Measurements from ENCODE around the gene CILP2. TPM values are rescaled to one million over a fixed set of nuclear protein-coding genes. Genes with fewer than 3 reads are reported as not detected.

Gene CILP2
- total RNA-seq, 1 donor from 2014 or later, result 23.2 TPM

DNA sequence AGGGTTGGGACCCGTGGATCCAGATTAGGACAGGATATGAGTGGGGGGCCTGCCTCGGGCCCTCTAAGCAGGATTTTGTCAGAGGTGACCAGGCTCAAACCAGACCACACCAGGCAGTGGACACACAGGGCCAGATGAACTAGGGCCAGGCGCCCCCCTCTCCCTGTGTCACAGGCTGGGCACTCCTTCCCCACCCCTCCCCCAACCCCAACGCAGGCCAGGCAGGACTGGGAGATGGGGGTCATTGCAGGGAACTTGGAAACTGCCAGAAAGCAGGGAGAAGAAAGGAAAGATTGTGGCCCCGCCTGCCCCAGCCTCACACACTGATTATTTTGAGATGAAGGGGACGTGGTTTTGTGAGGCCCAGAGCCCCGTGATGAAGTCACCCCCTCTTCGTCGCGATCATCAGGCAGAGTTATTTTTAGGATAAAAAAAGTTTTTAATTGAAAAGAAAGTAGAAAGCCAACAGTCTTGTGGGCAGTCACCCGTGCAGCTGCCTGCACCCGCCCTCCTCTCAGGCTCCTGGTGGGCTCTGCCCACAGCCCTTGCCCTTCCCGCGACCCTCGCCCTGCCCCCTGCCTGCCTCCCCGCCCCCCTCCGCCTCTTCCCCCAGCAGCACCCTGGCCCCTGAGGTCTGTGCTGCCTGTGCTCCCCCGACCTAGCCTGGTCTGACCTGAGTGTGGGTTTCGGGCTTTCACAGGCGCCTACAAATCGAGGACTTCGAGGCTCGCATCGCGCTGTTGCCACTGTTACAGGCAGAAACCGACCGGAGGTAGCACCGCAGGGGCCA lies 11.3 kb upstream of the CILP2 start:
- TF ChIP-seq, protein P1, sequence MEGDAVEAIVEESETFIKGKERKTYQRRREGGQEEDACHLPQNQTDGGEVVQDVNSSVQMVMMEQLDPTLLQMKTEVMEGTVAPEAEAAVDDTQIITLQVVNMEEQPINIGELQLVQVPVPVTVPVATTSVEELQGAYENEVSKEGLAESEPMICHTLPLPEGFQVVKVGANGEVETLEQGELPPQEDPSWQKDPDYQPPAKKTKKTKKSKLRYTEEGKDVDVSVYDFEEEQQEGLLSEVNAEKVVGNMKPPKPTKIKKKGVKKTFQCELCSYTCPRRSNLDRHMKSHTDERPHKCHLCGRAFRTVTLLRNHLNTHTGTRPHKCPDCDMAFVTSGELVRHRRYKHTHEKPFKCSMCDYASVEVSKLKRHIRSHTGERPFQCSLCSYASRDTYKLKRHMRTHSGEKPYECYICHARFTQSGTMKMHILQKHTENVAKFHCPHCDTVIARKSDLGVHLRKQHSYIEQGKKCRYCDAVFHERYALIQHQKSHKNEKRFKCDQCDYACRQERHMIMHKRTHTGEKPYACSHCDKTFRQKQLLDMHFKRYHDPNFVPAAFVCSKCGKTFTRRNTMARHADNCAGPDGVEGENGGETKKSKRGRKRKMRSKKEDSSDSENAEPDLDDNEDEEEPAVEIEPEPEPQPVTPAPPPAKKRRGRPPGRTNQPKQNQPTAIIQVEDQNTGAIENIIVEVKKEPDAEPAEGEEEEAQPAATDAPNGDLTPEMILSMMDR (IDR thresholded peaks at IDR 0.05; ENCODE audit: unreplicated experiment), result no peak
- Mint-ChIP-seq H3K4me1 (peaks cover 6% of the 10 kb centered on the region), H3K4me3 (no peak overlapping the region), H3K27me3 (ENCODE audit: low read depth) (no peaks in the 10 kb centered on the region), H3K27ac (no peak overlapping the region), H3K36me3 (peaks cover 6% of the 10 kb centered on the region), H3K9me3 (no peaks in the 10 kb centered on the region)
- no peak for DNase-seq (ENCODE audit: low spot score in 2 of 2, unreplicated experiment in 2 of 2)

DNA sequence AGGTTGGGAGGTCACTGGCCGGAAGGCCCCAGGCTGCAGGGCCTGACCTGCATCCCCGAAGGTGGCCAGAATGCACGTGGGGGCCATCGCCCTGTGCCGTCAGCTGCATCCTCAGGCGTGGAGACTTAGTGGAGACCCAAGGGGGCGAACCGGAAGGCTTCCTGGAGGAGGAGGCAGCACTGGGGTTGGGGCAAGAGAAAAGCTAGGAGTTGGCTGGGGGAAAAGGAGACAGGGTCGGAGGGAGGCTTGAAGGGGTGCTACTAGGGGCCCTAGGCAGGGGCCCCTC lies 10.8 kb upstream of the CILP2 start:
- H3K4me1 Mint-ChIP-seq, result peaks cover 10% of the 10 kb centered on the region
- no peak overlapping the region for H3K27ac Mint-ChIP-seq
- no peaks in the 10 kb centered on the region for H3K9me3 Mint-ChIP-seq

DNA sequence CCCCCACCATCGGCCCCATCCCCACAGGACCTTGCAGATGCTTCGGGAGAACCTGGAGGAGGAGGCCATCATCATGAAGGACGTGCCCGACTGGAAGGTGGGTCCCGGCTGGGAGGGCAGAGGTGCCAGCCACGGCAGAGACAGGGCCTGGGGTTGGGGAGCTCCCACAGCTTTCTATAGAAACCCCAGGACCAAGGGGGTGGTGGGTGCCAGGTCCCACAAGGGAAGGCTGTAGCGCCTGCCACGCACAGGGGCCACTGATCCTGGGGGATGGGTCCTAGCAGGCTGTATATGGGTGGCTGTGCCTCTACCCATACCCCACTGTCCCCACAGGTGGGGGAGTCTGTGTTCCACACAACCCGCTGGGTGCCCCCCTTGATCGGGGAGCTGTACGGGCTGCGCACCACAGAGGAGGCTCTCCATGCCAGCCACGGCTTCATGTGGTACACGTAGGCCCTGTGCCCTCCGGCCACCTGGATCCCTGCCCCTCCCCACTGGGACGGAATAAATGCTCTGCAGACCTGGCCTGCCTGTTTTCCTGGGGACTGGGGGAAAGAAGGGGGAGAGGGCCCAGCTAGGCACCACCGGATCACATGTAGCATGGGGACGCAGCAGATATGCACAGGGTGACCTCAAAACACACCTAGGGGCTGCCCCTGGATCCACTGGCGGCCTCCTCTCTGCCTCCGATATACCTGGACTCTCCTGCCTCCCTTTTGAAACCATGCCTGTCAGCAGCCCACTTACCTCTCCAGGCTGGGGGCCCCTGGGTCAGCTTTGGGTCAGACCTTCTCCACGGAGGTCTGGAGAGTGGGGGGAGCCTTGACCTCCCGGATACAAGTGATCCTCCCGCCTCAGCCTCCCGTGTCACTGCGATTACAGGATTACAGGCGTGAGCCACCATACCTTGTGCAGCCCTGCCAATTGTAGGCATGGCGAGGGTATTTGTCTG lies 10.1 kb upstream of the CILP2 start:
- H3K4me1 Mint-ChIP-seq, result peaks cover 12% of the 10 kb centered on the region
- H3K4me3 Mint-ChIP-seq, result no peak overlapping the region
- no peaks in the 10 kb centered on the region for H3K9me3 Mint-ChIP-seq
- no peaks in the 10 kb centered on the region for H3K27me3 Mint-ChIP-seq (ENCODE audit: low read depth)
- no peak overlapping the region for H3K27ac Mint-ChIP-seq
- H3K36me3 Mint-ChIP-seq, result peaks cover 3% of the 10 kb centered on the region
- TF ChIP-seq, protein P1 (IDR thresholded peaks at IDR 0.05; ENCODE audit: unreplicated experiment), result no peak
- no peak for DNase-seq (ENCODE audit: low spot score in 2 of 2, unreplicated experiment in 2 of 2)

More for the DNA sequence above, 10.8 kb upstream of the CILP2 start:
- no peak overlapping the region for H3K4me3 Mint-ChIP-seq
- DNase-seq (ENCODE audit: low spot score in 2 of 2, unreplicated experiment in 2 of 2), result no peak
- peaks cover 6% of the 10 kb centered on the region for H3K36me3 Mint-ChIP-seq
- no peaks in the 10 kb centered on the region for H3K27me3 Mint-ChIP-seq (ENCODE audit: low read depth)
- TF ChIP-seq, protein P1 (IDR thresholded peaks at IDR 0.05; ENCODE audit: unreplicated experiment), result no peak

DNA sequence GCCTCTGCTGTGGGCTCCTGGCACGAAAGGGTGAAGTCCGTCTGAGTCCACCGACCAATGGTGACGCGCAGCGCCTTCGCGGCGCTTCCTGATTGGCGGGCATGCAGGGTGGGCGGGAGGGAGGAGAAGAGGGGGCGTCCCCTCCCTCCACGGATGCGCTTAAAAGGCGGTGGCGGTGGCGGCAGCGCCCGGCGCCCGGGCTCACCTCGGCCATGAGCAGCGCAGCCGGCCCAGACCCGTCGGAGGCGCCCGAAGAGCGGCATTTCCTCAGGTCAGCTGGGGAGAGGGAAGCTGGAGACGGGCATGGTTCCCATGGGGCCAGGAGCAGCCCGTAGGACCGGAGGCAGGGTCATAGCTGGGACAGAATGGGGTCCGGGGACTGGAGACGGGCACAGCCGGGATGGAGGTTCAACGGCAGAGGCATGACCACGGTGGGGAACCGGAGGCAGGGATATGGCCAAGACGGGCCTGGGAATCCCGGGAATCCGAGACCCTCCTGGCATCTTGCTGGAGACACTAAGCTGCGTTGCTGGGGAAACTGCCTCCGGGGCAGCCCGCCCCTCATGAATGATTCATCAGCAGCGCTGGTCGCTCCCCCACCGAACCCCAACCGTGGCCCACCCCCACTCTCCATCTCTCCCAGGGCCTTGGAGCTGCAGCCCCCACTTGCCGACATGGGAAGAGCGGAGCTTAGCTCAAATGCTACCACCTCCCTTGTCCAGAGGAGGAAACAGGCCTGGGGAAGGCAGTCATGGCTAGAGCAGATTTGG lies 9.2 kb upstream of the CILP2 start, which contains the start of gene YJEFN3:
TSS of gene YJEFN3 (plus strand) at position 191 of the 770 bp plus-strand sequence. CDS start at position 213, 22 bp downstream.
- DNase-seq (ENCODE audit: low spot score in 2 of 2, unreplicated experiment in 2 of 2), result no peak
- peaks cover 18% of the 10 kb centered on the region for H3K4me1 Mint-ChIP-seq
- no peaks in the 10 kb centered on the region for H3K9me3 Mint-ChIP-seq
- no peak within 1 kb of the TSS for H3K27ac Mint-ChIP-seq
- TF ChIP-seq, protein P1 (IDR thresholded peaks at IDR 0.05; ENCODE audit: unreplicated experiment), result no peak
- H3K4me3 Mint-ChIP-seq, result no peak within 1 kb of the TSS
- H3K36me3 Mint-ChIP-seq, result peaks cover 1% of the 10 kb centered on the region
- H3K27me3 Mint-ChIP-seq (ENCODE audit: low read depth), result no peaks in the 10 kb centered on the region

DNA sequence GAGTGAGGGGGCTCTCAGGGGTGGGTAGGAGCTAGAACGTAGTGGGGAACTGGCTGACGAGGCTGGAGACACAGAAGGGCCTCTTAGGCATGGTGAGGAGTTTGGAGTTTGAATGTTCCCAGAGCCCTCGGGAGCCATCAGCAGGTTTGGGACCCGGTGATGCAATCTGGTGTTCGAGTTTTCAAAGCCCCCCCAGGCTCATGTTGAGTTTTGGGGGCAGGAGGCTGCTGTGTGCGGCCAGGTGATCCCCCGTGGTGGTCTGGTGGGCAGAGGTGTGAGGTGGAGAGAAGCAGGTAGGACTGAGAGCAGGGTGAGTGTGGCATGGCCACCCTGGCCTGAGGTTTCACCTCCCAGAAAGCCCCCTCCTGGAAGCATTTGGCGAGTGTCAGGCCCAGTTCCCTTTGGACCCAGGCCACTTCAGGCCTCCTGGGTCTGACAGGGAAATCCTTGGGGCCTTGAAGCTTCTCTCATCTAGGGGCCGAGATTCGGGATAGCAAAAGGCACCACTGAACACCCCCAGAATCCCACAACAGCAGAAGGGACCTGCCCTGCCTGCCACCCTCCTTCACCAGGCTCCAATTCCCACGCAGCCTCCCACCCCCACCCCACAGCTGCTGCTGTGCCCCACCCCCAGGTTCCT lies 8.2 kb upstream of the CILP2 start:
- TF ChIP-seq, protein P1 (IDR thresholded peaks at IDR 0.05; ENCODE audit: unreplicated experiment), result no peak
- Mint-ChIP-seq H3K4me3 (no peak overlapping the region), H3K36me3 (peaks cover 1% of the 10 kb centered on the region), H3K9me3 (no peaks in the 10 kb centered on the region), H3K27ac (no peak overlapping the region), H3K4me1 (peaks cover 23% of the 10 kb centered on the region), H3K27me3 (ENCODE audit: low read depth) (no peaks in the 10 kb centered on the region)
- no peak for DNase-seq (ENCODE audit: low spot score in 2 of 2, unreplicated experiment in 2 of 2)
